Natural killer cell (primary cell): Measurements from ENCODE around the gene NIPAL4. TPM values are rescaled to one million over a fixed set of nuclear protein-coding genes. Genes with fewer than 3 reads are reported as not detected.

ENCODE experiments used
- ATAC-seq, 3 donors: fragments of 150-1000 bp in 2 of 3; fragments of 200-7000 bp in 1 of 3; cut with Tn5 transposase; 1 replicate in 1 of 3; 2 replicates in 2 of 3; pipeline ENCODE4 v1.10.0; 2021; ENCODE audit warnings: mild to moderate bottlenecking in 2 of 3, moderate library complexity in 2 of 3
- DNase-seq, 2 donors: peaks; one replicate each; pipeline versions ENCODE4 v3.0.0 to v3.0.0-alpha.2; 2013 to 2021; ENCODE audit warnings: mixed read lengths in 1 of 2
- H3K27ac ChIP-seq: one replicate; pipeline ENCODE4 v1.5.1; 2013; ENCODE audit warnings: mild to moderate bottlenecking, low read length
- H3K27me3 ChIP-seq: one replicate; pipeline ENCODE4 v1.6.1; 2013; ENCODE audit warnings: low read length; ENCODE audit not compliant: control insufficient read depth, insufficient read depth
- H3K36me3 ChIP-seq: one replicate; pipeline ENCODE4 v1.6.1; 2013; ENCODE audit warnings: low read length; ENCODE audit not compliant: control insufficient read depth, insufficient read depth
- H3K4me1 ChIP-seq: one replicate; pipeline ENCODE4 v1.6.1; 2013; ENCODE audit warnings: low read length; ENCODE audit not compliant: control insufficient read depth, insufficient read depth
- H3K4me3 ChIP-seq: one replicate; pipeline ENCODE4 v1.5.1; 2013; ENCODE audit warnings: low read length
- H3K9me3 ChIP-seq: one replicate; pipeline ENCODE4 v1.6.1; 2013; ENCODE audit warnings: low read length; ENCODE audit not compliant: control insufficient read depth, insufficient read depth
- H3K27ac Mint-ChIP-seq, 2 donors: one replicate each; pipeline ENCODE4 v1.8.0; 2022; ENCODE audit warnings: mild to moderate bottlenecking in 2 of 2, mixed read lengths in 2 of 2, moderate library complexity in 1 of 2
- H3K27me3 Mint-ChIP-seq, 2 donors: one replicate each; pipeline ENCODE4 v1.8.0; 2022; ENCODE audit warnings: low read depth in 2 of 2, mixed read lengths in 2 of 2
- H3K36me3 Mint-ChIP-seq: one replicate; pipeline ENCODE4 v1.8.0; 2022; ENCODE audit warnings: mixed read lengths
- H3K4me1 Mint-ChIP-seq, 2 donors: one replicate each; pipeline ENCODE4 v1.8.0; 2022; ENCODE audit warnings: mixed read lengths in 2 of 2
- H3K4me3 Mint-ChIP-seq: one replicate; pipeline ENCODE4 v1.8.0; 2022; ENCODE audit warnings: mild to moderate bottlenecking, moderate library complexity, mixed read lengths
- H3K9me3 Mint-ChIP-seq, 2 donors: one replicate each; pipeline ENCODE4 v1.8.0; 2022; ENCODE audit warnings: mixed read lengths in 2 of 2
- WGBS: methylation state at CpG from one replicate; pipeline ENCODE4 v1.1.7; 2013; ENCODE audit warnings: missing lambda C conversion rate; ENCODE audit not compliant: insufficient coverage; 5-methylcytosine and 5-hydroxymethylcytosine counted together
- intact Hi-C: fragments of 100-400 bp; cut with micrococcal nuclease; formaldehyde crosslinking; loops from one replicate; pipeline ENCODE4 v1.14.2; 2022
- total RNA-seq, 4 donors: library from RNA; stranded (reverse); fragments of 120-200 nt in 1 of 4; gene quantifications; one replicate each; pipeline versions ENCODE4 v1.2.3 to v1.2.4, GENCODE V29; 2013 to 2022
- TF ChIP-seq, protein P1 (sequence below): fragments of 200-600 bp; IDR thresholded peaks from one replicate; pipeline ENCODE4 v1.8.0; 2022; ENCODE audit warnings: antibody characterized with exemption

Gene NIPAL4
- total RNA-seq, 3 donors from 2014 or later (not counting 1 experiment from before 2014, with no cell fraction given): 0.39 to 1.3 TPM; not detected in 1

DNA sequence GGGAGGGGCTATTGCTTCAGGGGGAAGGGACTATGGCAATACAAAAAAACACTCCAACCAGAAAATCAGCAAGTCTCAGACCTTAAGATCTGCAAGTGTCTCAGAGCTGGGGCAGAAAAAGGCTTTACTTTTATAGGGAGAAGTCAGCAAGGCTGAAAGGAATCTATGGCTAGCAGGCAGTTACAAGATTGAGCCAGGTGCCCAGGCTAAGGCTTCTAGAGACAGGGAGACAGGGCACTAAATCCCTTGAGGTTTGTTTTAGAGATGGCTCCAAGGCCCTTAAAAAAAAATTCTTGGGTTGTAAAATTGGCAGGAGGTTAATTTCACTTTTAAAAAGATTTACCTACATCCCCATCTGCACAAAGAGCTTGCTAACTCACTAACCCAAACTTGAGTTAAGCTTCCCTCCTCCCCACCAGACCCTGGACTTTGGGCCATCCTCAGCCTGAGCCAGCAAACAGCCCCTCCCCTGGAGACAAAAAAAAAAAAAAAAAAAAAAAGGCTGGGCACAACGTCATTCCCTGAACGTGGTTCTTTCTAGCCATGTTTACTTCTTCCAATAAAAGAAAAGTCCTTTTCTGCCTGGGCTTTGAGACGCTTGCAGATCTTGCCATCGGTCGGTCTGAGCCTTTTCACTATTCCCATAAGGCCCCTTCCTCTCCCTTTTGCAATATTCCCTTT lies 17.9 kb downstream of the NIPAL4 start:
- DNase-seq (no peak), ATAC-seq (no peak)
- 85% methylated on average over 5 of the region's 5 CpGs for WGBS
- no peaks in the 10 kb centered on the region for H3K4me1 Mint-ChIP-seq
- Histone ChIP-seq H3K9me3 (no peaks in the 10 kb centered on the region), H3K4me3 (no peak overlapping the region), H3K27ac (no peak overlapping the region), H3K27me3 (no peaks in the 10 kb centered on the region), H3K4me1 (peaks cover 3% of the 10 kb centered on the region), H3K36me3 (no peaks in the 10 kb centered on the region)
- TF ChIP-seq, protein P1, sequence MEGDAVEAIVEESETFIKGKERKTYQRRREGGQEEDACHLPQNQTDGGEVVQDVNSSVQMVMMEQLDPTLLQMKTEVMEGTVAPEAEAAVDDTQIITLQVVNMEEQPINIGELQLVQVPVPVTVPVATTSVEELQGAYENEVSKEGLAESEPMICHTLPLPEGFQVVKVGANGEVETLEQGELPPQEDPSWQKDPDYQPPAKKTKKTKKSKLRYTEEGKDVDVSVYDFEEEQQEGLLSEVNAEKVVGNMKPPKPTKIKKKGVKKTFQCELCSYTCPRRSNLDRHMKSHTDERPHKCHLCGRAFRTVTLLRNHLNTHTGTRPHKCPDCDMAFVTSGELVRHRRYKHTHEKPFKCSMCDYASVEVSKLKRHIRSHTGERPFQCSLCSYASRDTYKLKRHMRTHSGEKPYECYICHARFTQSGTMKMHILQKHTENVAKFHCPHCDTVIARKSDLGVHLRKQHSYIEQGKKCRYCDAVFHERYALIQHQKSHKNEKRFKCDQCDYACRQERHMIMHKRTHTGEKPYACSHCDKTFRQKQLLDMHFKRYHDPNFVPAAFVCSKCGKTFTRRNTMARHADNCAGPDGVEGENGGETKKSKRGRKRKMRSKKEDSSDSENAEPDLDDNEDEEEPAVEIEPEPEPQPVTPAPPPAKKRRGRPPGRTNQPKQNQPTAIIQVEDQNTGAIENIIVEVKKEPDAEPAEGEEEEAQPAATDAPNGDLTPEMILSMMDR: no peak
- no peaks in the 10 kb centered on the region for H3K36me3 Mint-ChIP-seq
- peaks cover 0 to 4% of the 10 kb centered on the region in 2 donors for H3K27me3 Mint-ChIP-seq
- no peak overlapping the region for H3K4me3 Mint-ChIP-seq
- intact Hi-C loops: no loop called here
- H3K9me3 Mint-ChIP-seq: no peaks in the 10 kb centered on the region
- H3K27ac Mint-ChIP-seq: no peak overlapping the region

GRCh38 chr5:157478726-157479125 lies 18.7 kb downstream of the NIPAL4 start:
- Histone ChIP-seq H3K9me3 (no peaks in the 10 kb centered on the region), H3K36me3 (no peaks in the 10 kb centered on the region), H3K27me3 (no peaks in the 10 kb centered on the region), H3K27ac (no peak overlapping the region), H3K4me3 (no peak overlapping the region), H3K4me1 (peaks cover 3% of the 10 kb centered on the region)
- Mint-ChIP-seq H3K4me1 (no peaks in the 10 kb centered on the region), H3K36me3 (no peaks in the 10 kb centered on the region), H3K27me3 (peaks cover 0 to 2% of the 10 kb centered on the region in 2 donors), H3K4me3 (no peak overlapping the region), H3K27ac (no peak overlapping the region), H3K9me3 (no peaks in the 10 kb centered on the region)
- TF ChIP-seq, protein P1: no peak
- no peak for DNase-seq
- no peak for ATAC-seq
- 92% methylated on average over 2 of the region's 2 CpGs for WGBS
- intact Hi-C loops: no loop called here

- ATAC-seq: no peak
- no peak for DNase-seq
- Mint-ChIP-seq H3K27me3 (peaks cover 0 to 2% of the 10 kb centered on the region in 2 donors), H3K4me1 (no peaks in the 10 kb centered on the region), H3K9me3 (no peaks in the 10 kb centered on the region), H3K36me3 (no peaks in the 10 kb centered on the region), H3K4me3 (no peak overlapping the region), H3K27ac (no peak overlapping the region)
- Histone ChIP-seq H3K27me3 (no peaks in the 10 kb centered on the region), H3K4me3 (no peak overlapping the region), H3K4me1 (peaks cover 3% of the 10 kb centered on the region), H3K36me3 (no peaks in the 10 kb centered on the region), H3K27ac (no peak overlapping the region), H3K9me3 (no peaks in the 10 kb centered on the region)
- intact Hi-C loops: no loop called here
- WGBS: 83% methylated on average over 3 of the region's 4 CpGs
- TF ChIP-seq, protein P1: no peak
These were observed 19.2 kb downstream of the NIPAL4 start for GRCh38 chr5:157479166-157479565.
